ENCODE results near the gene CPEB3. TPM values are rescaled to one million over a fixed set of nuclear protein-coding genes. Genes with fewer than 3 reads are reported as not detected.
A peak's percentile ranks its signal among the peaks of the same experiment; 100 is the strongest.

Gene CPEB3
- total RNA-seq, 1 experiment from 2014 or later = 1.0 TPM

GRCh38 chr10:92102601-92103213 is 188.2 kb downstream of the CPEB3 start:
- Histone ChIP-seq H3K9ac (ENCODE audit: extremely low read depth, insufficient read length, low read length) (no peak overlapping the region), H3K56ac (ENCODE audit: insufficient read length, low read depth, low read length) (no peak overlapping the region), H2AFZ (ENCODE audit: low read length) (no peak overlapping the region), H3K23me2 (ENCODE audit: insufficient read length, low read depth, low read length, poor library complexity, severe bottlenecking) (no peaks in the 10 kb centered on the region), H2BK12ac (ENCODE audit: insufficient read length, low read depth, low read length) (no peak overlapping the region), H2AK5ac (ENCODE audit: insufficient read length, low read length) (no peak overlapping the region), H4K8ac (replicated peaks; ENCODE audit: insufficient read length, low read depth, low read length) (no peak overlapping the region), H2BK120ac (ENCODE audit: low read depth, low read length, poor library complexity, severe bottlenecking) (no peak overlapping the region), H3K18ac (ENCODE audit: insufficient read length, low read depth, low read length) (no peak overlapping the region), H2BK15ac (ENCODE audit: low read depth, low read length) (no peak overlapping the region), H4K91ac (ENCODE audit: insufficient read length, low read depth, low read length) (no peak overlapping the region), H3K4me1 (ENCODE audit: insufficient read depth, low read length) (no peaks in the 10 kb centered on the region), H3K9me3 (ENCODE audit: control insufficient read depth, low read depth, low read length) (no peaks in the 10 kb centered on the region), H2BK5ac (ENCODE audit: insufficient read length, low read length) (no peak overlapping the region), H3K27me3 (ENCODE audit: insufficient read depth, low read length) (no peaks in the 10 kb centered on the region), H4K5ac (ENCODE audit: insufficient read length, low read depth, low read length) (no peak overlapping the region), H3K79me2 (ENCODE audit: insufficient read depth, low read length) (no peaks in the 10 kb centered on the region), H3T11ph (ENCODE audit: low read length) (no peak overlapping the region), H3K23ac (ENCODE audit: insufficient read length, low read depth, low read length) (no peak overlapping the region), H3K14ac (ENCODE audit: insufficient read depth, low read length) (no peak overlapping the region), H3K4me2 (ENCODE audit: insufficient read depth, insufficient read length, low read length) (no peak overlapping the region), H2BK20ac (ENCODE audit: low read depth, low read length, poor library complexity, severe bottlenecking) (no peak overlapping the region), H4K20me1 (ENCODE audit: control insufficient read depth, insufficient read depth, insufficient read length) (no peaks in the 10 kb centered on the region), H3K79me1 (ENCODE audit: insufficient read depth, low read depth, low read length, poor library complexity, severe bottlenecking) (no peaks in the 10 kb centered on the region), H3K4ac (ENCODE audit: low read depth, low read length) (no peak overlapping the region), H3K27ac (ENCODE audit: insufficient read length, low read depth, low read length) (no peak overlapping the region)
- peaks cover 8 to 12% of the 10 kb centered on the region in 2 experiments for H3K4me1 Mint-ChIP-seq
- no peaks in the 10 kb centered on the region for H3K9me3 Mint-ChIP-seq
- 0 out of 7 replicates have a peak overlapping the region, but pooled peaks of 1 of the 3 experiments have one; percentile 11 for H3K27ac Mint-ChIP-seq
- H3K4me3 Mint-ChIP-seq = no peak overlapping the region
- no peaks in the 10 kb centered on the region for H3K27me3 Mint-ChIP-seq (ENCODE audit: low read depth)
- H3K36me3 Mint-ChIP-seq (ENCODE audit: insufficient read depth in 1 of 3, low read depth in 3 of 3) = no peaks in the 10 kb centered on the region
- TF ChIP-seq CTCF (conservative IDR thresholded peaks at IDR 0.05) = no peak
- DNase-seq = no peak
- WGBS (ENCODE audit: extremely low coverage, insufficient read length, low lambda C conversion rate) = no CpG with 5 or more reads among the region's 4 CpGs
